Mucosa of descending colon (tissue), 3 donors: ENCODE data around the gene FKBP4. TPM values are rescaled to one million over a fixed set of nuclear protein-coding genes. Genes with fewer than 3 reads are reported as not detected.

Experiments
- ATAC-seq: fragments of 200-7000 bp; cut with Tn5 transposase; one replicate; pipeline ENCODE4 v1.9.1; 2020; ENCODE audit warnings: mild to moderate bottlenecking, moderate library complexity
- DNase-seq, 3 donors: peaks; one replicate each; pipeline ENCODE4 v3.0.0-alpha.2; 2020
- H3K36me3 ChIP-seq: fragments of 200-600 bp; one replicate; pipeline ENCODE4 v1.8.0; 2021; ENCODE audit warnings: low read depth, mild to moderate bottlenecking
- H3K4me1 ChIP-seq: fragments of 200-600 bp; one replicate; pipeline ENCODE4 v1.8.0; 2021; ENCODE audit warnings: low read depth, mild to moderate bottlenecking
- H3K4me3 ChIP-seq: fragments of 200-600 bp; one replicate; pipeline ENCODE4 v1.8.0; 2021; ENCODE audit warnings: mild to moderate bottlenecking
- H3K9me3 ChIP-seq: fragments of 200-600 bp; one replicate; pipeline ENCODE4 v1.8.0; 2021; ENCODE audit warnings: mild to moderate bottlenecking
- CTCF ChIP-seq: fragments of 200-600 bp; IDR thresholded peaks from one replicate; pipeline ENCODE4 v1.8.0; 2022; ENCODE audit warnings: antibody characterized with exemption, mild to moderate bottlenecking
- intact Hi-C, 2 donors: fragments of 100-400 bp; cut with DNase I in 1 of 2; cut with micrococcal nuclease in 1 of 2; formaldehyde crosslinking; loops; one replicate each; pipeline versions ENCODE4 v1.11.0 to v1.11.1; 2022; cut with DNase I, micrococcal nuclease
- total RNA-seq, 3 donors: library from RNA; stranded (reverse); fragmentation: NEBNext Ultra II Directional in 2 of 3; extraction: Animal tissue kit (Norgen Biotek cat#: 25700) in 2 of 3; gene quantifications; one replicate each; pipeline versions ENCODE4 v1.2.1 to v1.2.4, GENCODE V29; 2021 to 2023
- donor health status: DM: no; HTN: no; CAD: no; lungs with moderate emphysema.
- donor health status: DM: no; HTN: no; CAD: no.
- donor health status: DM: no; HTN: yes; CAD: no.

Gene FKBP4
- total RNA-seq, 3 donors from 2014 or later = 58.2 to 79.7 (median 76.0) TPM

DNA sequence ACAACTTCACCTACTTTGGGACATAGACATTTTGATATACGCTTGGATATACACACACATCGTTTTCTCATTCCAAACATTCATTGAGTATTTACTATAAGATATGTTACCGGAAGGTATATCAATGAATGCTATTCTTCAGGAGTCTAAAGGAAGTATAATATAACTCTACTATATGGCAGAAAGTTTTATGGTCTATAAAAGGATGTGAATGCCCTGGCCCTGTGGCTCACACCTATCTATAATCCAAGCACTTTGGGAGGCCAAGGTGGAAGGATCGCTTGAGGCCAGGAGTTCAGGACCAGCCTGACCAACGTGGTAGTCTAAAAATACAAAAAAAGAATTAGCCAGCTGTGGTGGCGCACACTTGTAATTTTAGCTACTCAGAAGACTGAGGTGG, 34.5 kb downstream of the FKBP4 start:
- intact Hi-C loops = no loop called here
- H3K36me3 ChIP-seq = no peaks in the 10 kb centered on the region
- H3K9me3 ChIP-seq = no peaks in the 10 kb centered on the region
- DNase-seq (no peak), ATAC-seq (peak; percentile 68)
- H3K4me1 ChIP-seq = no peaks in the 10 kb centered on the region
- H3K4me3 ChIP-seq = no peak overlapping the region
- no peak for TF ChIP-seq CTCF

- TF ChIP-seq CTCF = no peak
- DNase-seq = no peak
- no peaks in the 10 kb centered on the region for H3K9me3 ChIP-seq
- H3K4me1 ChIP-seq = no peaks in the 10 kb centered on the region
- intact Hi-C loops = no loop called here
- no peak for ATAC-seq
- no peak overlapping the region for H3K4me3 ChIP-seq
- H3K36me3 ChIP-seq = no peaks in the 10 kb centered on the region
Measured at GRCh38 chr12:2832550-2833127, 37.9 kb downstream of the FKBP4 start.

DNA sequence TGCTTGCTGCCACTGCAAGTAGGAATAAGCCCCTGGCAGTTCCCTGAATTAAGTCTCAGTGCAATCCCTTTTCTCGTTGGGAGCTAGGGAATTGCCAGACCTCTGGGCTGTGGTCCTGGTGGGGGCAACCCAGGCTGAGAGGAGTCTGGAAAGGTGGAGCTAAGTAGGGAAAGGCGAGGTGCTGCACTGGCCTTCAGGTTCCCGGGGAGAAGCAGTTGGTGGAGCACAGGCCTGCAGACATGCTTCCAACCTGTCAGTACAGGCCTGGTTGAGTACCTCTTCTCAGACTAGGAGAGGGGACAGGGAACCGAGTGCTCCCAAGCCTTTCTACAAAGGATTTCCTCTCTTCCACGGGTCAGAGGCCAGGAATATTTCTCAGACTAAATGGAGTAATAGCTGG, 38.6 kb downstream of the FKBP4 start:
- ATAC-seq (no peak), DNase-seq (no peak)
- Histone ChIP-seq H3K4me3 (no peak overlapping the region), H3K36me3 (no peaks in the 10 kb centered on the region), H3K4me1 (no peaks in the 10 kb centered on the region), H3K9me3 (no peaks in the 10 kb centered on the region)
- no peak for TF ChIP-seq CTCF
- intact Hi-C loops = no loop called here

- no peak for DNase-seq
- intact Hi-C loops = no loop called here
- Histone ChIP-seq H3K9me3 (no peaks in the 10 kb centered on the region), H3K4me3 (no peak overlapping the region), H3K4me1 (no peaks in the 10 kb centered on the region), H3K36me3 (no peaks in the 10 kb centered on the region)
- no peak for ATAC-seq
- no peak for TF ChIP-seq CTCF
Measured at GRCh38 chr12:2833810-2834209, 39.0 kb downstream of the FKBP4 start.

- no peaks in the 10 kb centered on the region for H3K36me3 ChIP-seq
- H3K9me3 ChIP-seq = no peaks in the 10 kb centered on the region
- DNase-seq (no peak), ATAC-seq (peak; percentile 48)
- no peak for TF ChIP-seq CTCF
- no peak within 1 kb of the TSS for H3K4me3 ChIP-seq
- intact Hi-C loops = no loop called here
- no peaks in the 10 kb centered on the region for H3K4me1 ChIP-seq
Measured at GRCh38 chr12:2834581-2835491, 40.1 kb downstream of the FKBP4 start, which contains the start of gene NRIP2. TSS of gene NRIP2 (minus strand) at chr12:2835035. CDS start at chr12:2834983, 52 bp downstream.
